Kidney (tissue), 14 donors: ENCODE data around the gene ZCWPW1. TPM values are rescaled to one million over a fixed set of nuclear protein-coding genes. Genes with fewer than 3 reads are reported as not detected.

Experiments used
- DNase-seq, 5 donors: peaks; one replicate each; pipeline ENCODE4 v3.0.0-alpha.2; 2013 to 2020
- FAIRE-seq: peaks from 2 replicates; lab custom pipeline; 2012; peaks lifted over from hg19 to GRCh38; lab: Jason Lieb, UNC
- H3K27ac ChIP-seq, 2 donors: one replicate each; pipeline ENCODE4 v1.7.0; 2013; ENCODE audit warnings: low read depth in 2 of 2, low read length in 2 of 2, inconsistent platforms in 1 of 2
- H3K27me3 ChIP-seq: one replicate; pipeline ENCODE4 v1.7.1; 2013; ENCODE audit warnings: low read length, inconsistent platforms; ENCODE audit not compliant: control insufficient read depth, insufficient read depth
- H3K36me3 ChIP-seq, 3 donors: one replicate each; pipeline versions ENCODE4 v1.7.0 to v1.7.1; 2013; ENCODE audit warnings: low read length in 3 of 3, control low read depth in 1 of 3, inconsistent platforms in 1 of 3; ENCODE audit not compliant: insufficient read depth in 3 of 3, control insufficient read depth in 2 of 3
- H3K4me1 ChIP-seq, 3 donors: one replicate each; pipeline versions ENCODE4 v1.7.0 to v1.7.1; 2013; ENCODE audit warnings: low read length in 3 of 3, inconsistent platforms in 1 of 3, low read depth in 1 of 3; ENCODE audit not compliant: control insufficient read depth in 2 of 3, insufficient read depth in 2 of 3
- H3K4me3 ChIP-seq, 3 donors: one replicate each; pipeline versions ENCODE4 v1.7.0 to v1.8.1; 2013; ENCODE audit warnings: low read length in 3 of 3, control low read depth in 1 of 3, inconsistent platforms in 1 of 3
- H3K9ac ChIP-seq, 3 donors: one replicate each; pipeline versions ENCODE4 v1.7.0 to v1.7.1; 2013; ENCODE audit warnings: low read length in 3 of 3, control low read depth in 1 of 3, inconsistent platforms in 1 of 3
- H3K9me3 ChIP-seq, 3 donors: one replicate each; pipeline versions ENCODE4 v1.7.0 to v1.7.1; 2013; ENCODE audit warnings: low read length in 3 of 3, control low read depth in 1 of 3, inconsistent platforms in 1 of 3; ENCODE audit not compliant: control insufficient read depth in 2 of 3, insufficient read depth in 1 of 3
- intact Hi-C: fragments of 100-400 bp; cut with DNase I; formaldehyde crosslinking; loops from one replicate; pipeline ENCODE4 v1.11.1; 2022
- polyA plus RNA-seq: library from polyadenylated mRNA; stranded (reverse); fragments of 350-450 nt; fragmentation: Illumina TruSeq; extraction: RNeasy Lipid Tissue Mini Kit (QIAGEN cat#74804); gene quantifications from one replicate; pipeline ENCODE4 v1.2.3, GENCODE V29; 2014; ENCODE audit warnings: low read depth, low replicate concordance; ENCODE audit not compliant: insufficient read depth
- total RNA-seq: library from RNA; stranded (reverse); fragmentation: NEBNext Ultra II Directional; extraction: Animal tissue kit (Norgen Biotek cat#: 25700); gene quantifications from one replicate; pipeline ENCODE4 v1.2.1, GENCODE V29; 2021
- TF ChIP-seq, protein P1 (sequence below): IDR thresholded peaks from 3 replicates; pipeline ENCODE4 v1.5.1; 2012; ENCODE audit warnings: mild to moderate bottlenecking, moderate library complexity, borderline replicate concordance; ENCODE audit not compliant: insufficient read depth; ENCODE audit errors: extremely low read depth
- donor health status: control.
- donor health status: control.
- donor health status: control.
- donor health status: control.
- donor health status: control.
- donor health status: DM: yes; HTN: yes; CAD: no.
- donor health status: Normal renal cell carcinoma (clear cell type).

Gene ZCWPW1
- total and polyA plus RNA-seq, 2 donors from 2014 or later: 3.0 to 7.9 TPM

DNA sequence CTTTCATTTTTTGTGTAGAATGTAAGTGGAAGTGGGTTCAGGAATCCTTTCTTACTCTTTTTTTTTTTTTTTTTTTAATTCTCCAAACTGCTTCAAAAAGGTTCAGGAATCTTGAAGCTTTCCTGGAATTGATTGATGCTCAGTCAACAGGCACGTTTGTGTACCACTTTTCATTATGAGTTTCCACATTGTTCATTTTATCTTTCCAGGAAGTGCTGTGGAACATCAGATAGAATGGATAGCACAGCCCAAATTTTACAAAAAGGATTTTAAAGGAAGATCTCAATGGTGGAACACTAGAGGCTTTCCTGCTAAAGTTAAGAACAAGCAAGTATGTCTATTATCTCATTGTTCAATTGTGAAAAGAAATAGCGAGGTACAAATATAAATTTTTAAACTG, 9.7 kb upstream of the ZCWPW1 start:
- TF ChIP-seq, protein P1, sequence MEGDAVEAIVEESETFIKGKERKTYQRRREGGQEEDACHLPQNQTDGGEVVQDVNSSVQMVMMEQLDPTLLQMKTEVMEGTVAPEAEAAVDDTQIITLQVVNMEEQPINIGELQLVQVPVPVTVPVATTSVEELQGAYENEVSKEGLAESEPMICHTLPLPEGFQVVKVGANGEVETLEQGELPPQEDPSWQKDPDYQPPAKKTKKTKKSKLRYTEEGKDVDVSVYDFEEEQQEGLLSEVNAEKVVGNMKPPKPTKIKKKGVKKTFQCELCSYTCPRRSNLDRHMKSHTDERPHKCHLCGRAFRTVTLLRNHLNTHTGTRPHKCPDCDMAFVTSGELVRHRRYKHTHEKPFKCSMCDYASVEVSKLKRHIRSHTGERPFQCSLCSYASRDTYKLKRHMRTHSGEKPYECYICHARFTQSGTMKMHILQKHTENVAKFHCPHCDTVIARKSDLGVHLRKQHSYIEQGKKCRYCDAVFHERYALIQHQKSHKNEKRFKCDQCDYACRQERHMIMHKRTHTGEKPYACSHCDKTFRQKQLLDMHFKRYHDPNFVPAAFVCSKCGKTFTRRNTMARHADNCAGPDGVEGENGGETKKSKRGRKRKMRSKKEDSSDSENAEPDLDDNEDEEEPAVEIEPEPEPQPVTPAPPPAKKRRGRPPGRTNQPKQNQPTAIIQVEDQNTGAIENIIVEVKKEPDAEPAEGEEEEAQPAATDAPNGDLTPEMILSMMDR: no peak
- H3K27me3 ChIP-seq: no peaks in the 10 kb centered on the region
- peaks cover 5 to 16% (median 9%) of the 10 kb centered on the region in 3 donors for H3K36me3 ChIP-seq
- FAIRE-seq: no peak
- intact Hi-C loops: no loop called here
- H3K9me3 ChIP-seq: no peaks in the 10 kb centered on the region
- no peak overlapping the region for H3K9ac ChIP-seq
- no peak overlapping the region for H3K27ac ChIP-seq
- H3K4me3 ChIP-seq: no peak overlapping the region
- DNase-seq: no peak
- peaks cover 0 to 14% (median 7%) of the 10 kb centered on the region in 3 donors for H3K4me1 ChIP-seq

DNA sequence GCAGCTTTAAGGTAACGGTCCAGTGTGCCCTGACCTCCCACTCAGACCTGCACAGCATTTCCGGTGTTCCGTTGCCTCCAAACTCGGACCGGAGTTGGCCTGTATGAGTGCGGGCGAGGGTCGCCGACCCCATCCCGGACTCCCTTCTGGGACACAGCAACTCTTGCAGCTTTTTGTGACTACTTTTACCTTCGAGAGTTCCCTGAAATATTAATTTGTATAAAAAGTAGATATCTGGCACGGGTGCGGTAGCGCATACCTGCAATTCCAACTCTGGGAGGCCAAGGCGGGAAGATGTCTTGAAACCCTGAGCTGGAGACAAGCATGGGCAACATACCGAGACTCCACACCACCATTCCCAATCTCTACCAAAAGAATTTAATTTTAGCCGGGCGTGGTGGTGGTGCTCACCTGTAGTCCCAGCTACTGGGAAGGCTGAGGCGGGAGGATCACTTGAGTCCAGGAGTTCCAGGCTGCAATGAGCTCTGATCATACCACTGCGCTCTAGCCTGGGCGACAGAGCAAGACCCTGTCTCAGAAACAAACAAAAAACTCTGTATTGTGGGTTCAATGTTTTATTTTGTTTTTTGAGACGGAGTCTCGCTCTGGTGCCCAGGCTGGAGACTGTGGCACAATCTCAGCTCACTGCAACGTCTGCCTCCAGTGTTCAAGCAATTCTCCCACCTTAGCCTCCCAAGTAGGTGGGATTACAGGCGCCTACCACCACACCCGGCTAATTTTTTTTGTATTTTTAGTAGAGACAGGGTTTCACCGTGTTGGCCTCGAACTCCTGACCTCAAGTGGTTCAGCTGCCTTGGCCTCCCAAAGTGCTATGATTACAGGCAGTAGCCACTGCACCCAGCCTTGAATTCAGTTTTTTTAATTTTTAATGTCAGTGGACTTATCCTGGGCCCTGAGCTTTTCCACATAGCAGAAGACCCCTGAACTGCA, 8.9 kb upstream of the ZCWPW1 start:
- H3K36me3 ChIP-seq: peaks cover 5 to 20% (median 9%) of the 10 kb centered on the region in 3 donors
- peak overlapping the region in 1 of 3 donors; percentile 77 for H3K4me3 ChIP-seq
- TF ChIP-seq, protein P1: no peak
- no peak overlapping the region for H3K27ac ChIP-seq
- peaks cover 0 to 17% (median 7%) of the 10 kb centered on the region in 3 donors for H3K4me1 ChIP-seq
- no peaks in the 10 kb centered on the region for H3K9me3 ChIP-seq
- intact Hi-C loops: no loop called here
- no peaks in the 10 kb centered on the region for H3K27me3 ChIP-seq
- no peak overlapping the region for H3K9ac ChIP-seq
- DNase-seq (peak in 2 of 5 donors; percentile 79 to 83), FAIRE-seq (no peak)

DNA sequence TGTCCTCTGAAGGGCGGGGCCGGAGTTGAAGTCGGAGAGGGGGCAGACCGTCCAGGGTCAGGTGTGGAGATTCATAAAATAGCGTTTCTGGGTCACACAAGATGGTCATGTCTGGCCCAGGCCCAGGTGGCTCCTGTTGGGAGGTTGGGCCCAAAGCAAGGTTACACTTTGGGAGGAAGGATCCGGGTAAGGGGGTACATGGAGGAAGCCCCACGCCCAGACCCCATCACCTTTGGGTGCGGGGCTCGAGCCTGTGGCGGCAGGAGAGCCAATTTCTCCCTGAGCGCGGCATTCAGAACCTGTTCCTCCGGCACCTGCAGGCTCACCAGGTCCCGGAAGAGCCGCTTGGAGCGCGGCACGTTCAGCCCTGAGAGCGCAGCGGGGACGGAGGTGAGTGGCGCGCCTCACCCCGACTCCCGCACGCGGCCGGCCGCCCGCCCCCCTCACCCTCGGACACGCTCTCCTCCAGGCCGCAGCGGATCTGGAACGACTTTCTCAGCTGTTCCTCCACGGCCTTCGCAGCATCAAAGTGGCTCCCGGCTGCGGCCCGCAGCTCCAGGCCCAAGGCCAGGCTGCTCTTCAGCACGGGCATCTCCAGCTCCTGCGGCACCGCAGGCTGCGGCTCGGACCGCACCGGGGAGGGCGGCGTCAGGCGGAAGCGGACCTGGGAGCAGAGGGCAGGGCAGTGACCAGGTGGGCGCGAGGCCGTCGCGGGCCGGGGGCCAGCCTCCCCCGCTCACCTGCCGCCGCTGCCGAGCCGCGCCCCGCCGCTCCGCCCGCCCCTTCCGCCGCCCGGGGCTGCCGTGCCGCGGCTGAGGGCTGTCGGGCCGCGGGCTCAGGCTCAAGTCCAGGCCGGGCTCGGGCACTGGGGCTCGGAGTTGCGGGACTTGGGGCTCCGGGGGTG, 7.2 kb upstream of the ZCWPW1 start:
- no peaks in the 10 kb centered on the region for H3K27me3 ChIP-seq
- H3K27ac ChIP-seq: peak overlapping the region; percentile 92 to 93
- peak overlapping the region; percentile 59 to 93 (median 81) for H3K9ac ChIP-seq
- peak overlapping the region; percentile 67 to 77 (median 68) for H3K4me3 ChIP-seq
- H3K4me1 ChIP-seq: peaks cover 0 to 33% (median 20%) of the 10 kb centered on the region in 3 donors
- no peaks in the 10 kb centered on the region for H3K9me3 ChIP-seq
- intact Hi-C loops: no loop called here
- peaks cover 5 to 20% (median 9%) of the 10 kb centered on the region in 3 donors for H3K36me3 ChIP-seq
- TF ChIP-seq, protein P1: no peak
- peak in 4 of 5 donors; percentile 42 to 87 (median 67) for DNase-seq
- no peak for FAIRE-seq
